ACHN (cell line): Measurements from ENCODE around the gene TCF12.

Source experiments
- DNase-seq: peaks from one replicate; pipeline ENCODE4 v3.0.0-alpha.2; 2015
- in situ Hi-C: cut with HindIII; loops from 2 replicates; pipeline ENCODE4 v1.10.0; 2017; ENCODE audit warnings: low sequenced_read_pairs, low pct_ligation_motif_present, low pct_unique_long_range_greater_than_20kb

TCF12 gene

DNA sequence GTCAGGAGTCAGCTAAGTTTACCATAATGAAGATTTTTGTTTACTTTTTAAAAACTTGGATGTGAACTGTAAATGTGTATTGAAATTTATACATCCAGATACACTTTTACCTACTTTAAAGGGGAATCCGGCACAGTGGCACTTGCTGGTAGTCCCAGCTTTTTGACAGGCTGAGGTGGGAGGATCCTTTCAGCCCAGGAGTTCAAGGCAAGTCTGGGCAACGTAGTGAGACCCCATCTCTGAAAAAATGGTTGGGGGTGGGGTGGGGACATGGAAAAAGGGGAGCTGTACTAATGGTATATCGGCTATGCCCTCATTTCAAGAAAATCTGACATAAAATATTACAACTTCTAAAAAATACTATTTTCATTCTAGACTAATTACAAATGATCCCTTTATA is 362.0 kb downstream of the TCF12 start:
- no peak for DNase-seq
- in situ Hi-C loops, result no loop called here

DNA sequence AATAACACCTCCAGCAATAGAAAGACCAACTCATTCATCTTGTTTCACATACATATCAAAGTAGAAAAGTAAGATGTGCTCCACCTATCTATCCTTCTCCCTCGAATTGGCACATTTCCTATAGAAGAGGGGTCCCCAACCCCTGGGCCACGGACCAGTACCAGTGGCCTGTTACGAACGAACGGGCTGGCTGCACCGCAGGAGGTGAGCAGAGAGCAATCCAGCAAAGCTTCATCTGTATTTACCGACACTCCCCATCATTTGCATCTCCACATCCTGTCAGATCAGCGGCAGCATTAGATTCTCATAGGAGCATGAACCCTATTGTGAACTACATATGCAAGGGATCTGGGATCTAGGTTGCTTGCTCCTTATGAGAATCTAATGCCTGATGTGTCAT is 362.9 kb downstream of the TCF12 start:
- no peak for DNase-seq

DNA sequence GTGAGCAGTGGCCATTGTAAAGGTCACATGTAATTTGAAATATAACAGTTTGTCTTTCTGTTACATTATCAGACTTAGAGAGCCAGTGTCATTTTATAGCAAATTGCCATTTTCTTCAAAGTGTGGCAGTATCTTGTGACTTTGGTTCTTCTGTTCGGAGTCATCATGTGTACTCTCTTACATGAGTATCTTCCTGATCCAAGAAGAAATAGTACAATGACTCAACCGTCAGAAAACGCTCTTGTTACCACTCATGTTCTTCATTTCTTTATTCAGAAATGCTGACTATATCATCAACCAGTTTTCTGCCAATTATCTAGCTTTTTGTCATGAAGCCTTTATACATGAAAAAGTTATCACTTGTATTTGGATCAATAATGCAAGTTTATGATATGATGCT is 364.2 kb downstream of the TCF12 start:
- in situ Hi-C loops, result no loop called here
- DNase-seq, result no peak

More for the DNA sequence above, 362.9 kb downstream of the TCF12 start:
- in situ Hi-C loops, result no loop called here

DNA sequence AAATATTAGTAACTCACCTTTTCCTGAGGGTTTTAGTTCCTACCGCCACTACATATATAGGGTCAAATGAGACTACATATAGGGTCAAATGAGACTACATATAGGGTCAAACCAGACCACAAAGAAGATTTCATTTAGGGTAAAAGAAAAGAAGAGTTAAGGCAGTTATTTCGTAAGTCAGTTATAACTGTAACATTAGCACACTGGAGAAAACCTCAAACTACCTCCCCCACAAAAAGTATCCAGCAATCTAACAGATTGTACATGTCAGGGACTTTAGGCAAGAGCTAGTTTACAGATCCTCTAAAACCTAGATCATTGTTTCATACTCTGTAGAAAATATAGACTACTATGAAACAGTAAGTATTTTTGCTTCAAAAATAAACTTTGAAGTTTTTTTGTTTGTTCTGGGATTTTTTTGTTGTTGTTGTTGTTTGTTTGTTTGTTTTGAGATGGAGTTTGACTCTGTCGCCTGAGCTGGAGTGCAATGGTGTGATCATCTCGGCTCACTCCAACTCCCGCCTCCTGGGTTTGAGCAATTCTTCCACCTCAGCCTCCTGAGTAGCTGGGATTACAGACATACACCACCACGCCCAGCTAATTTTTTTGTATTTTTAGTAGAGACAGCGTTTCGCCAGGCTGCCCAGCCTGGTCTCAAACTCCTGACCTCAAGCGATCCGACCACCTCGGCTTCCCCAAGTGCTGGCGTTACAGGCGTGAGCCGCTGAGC is 365.5 kb downstream of the TCF12 start:
- in situ Hi-C loops, result no loop called here
- no peak for DNase-seq

DNA sequence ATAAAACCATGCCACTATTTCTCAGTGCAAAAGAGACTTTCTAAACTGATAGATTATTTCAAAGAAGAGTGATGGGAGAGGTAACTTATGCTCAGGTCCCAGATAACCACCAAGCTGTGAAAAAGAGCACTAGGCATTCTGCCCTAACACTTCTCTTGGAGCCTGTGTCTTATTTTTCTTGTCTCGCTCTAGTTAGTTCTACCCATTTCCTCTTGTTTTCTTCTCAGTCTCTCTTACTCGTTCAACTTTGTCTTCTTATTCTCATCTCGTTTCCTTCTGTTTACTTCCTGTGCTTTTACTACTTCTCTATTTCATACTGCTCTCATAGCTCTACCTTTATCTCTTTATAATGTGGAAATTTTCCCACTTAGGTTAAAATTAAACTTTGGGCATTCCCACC is 366.1 kb downstream of the TCF12 start:
- in situ Hi-C loops, result no loop called here
- no peak for DNase-seq

DNA sequence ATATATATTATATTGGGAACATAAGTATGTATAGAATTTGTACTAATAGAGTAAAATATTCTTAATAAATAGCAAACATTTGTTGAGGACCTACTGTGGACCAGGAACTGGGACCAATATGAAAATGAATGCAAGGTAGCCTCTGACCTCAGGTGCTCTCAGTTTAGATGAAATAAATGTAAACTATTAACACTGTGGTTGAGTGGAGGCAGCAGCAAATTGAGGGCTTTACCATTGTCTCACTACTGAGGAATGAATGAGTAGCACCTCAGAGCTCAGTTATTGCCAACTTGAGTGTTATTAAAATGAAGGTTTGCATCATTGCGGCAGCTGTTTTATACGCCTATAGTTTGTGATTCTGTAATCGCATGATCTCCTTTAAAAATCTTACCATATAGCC is 366.9 kb downstream of the TCF12 start:
- DNase-seq, result no peak
- in situ Hi-C loops, result no loop called here

DNA sequence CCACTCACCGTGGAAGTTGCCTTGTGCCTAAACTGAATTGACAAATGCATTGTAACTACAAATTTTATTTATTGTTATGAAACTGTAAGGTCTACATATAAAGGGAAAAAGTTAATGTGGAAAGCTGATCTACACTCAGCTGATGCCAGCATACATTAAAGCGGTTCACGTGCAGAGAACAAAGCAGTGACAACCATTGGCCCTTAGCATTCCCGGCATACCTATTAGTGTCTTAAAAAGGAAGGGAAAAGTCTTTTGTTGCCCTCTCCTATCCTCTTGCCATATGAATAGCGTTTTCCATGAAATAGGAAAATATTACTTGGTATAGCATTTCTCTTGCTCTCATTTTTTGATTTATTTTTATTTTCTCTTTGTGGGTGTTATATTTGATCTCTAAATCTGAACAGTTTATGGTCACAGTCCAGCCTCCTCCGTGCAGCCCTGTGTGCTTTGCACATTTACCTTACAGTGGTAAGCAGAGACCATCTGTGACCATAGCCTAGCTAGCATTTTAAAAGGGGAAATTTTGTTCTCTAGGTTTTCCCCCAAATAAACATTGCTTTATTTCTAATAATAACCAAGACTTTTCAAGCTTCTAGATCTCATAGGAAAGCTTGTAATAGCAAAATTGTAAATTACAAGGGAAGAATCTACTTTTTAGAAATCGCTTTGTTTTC is 368.1 kb downstream of the TCF12 start:
- in situ Hi-C loops, result no loop called here
- DNase-seq, result no peak

DNA sequence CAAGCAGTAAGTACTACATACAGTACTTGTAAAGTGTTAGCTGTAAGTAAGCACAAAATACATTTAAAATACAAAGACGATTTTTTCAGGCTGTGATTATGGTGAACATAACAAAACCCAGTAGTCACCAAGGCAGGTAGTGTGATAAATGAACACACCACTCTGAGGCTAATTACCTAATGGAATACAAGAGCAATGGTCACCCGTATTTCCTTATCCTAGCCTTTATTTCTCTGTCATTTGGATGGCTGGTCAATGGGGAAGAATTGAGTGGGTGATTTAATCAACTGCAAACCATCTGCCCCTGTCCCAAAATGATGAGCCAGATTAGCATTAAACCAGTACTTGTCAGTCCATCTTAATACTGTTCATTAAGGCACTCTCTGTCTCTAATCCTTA is 368.7 kb downstream of the TCF12 start:
- no peak for DNase-seq
- in situ Hi-C loops, result no loop called here

DNA sequence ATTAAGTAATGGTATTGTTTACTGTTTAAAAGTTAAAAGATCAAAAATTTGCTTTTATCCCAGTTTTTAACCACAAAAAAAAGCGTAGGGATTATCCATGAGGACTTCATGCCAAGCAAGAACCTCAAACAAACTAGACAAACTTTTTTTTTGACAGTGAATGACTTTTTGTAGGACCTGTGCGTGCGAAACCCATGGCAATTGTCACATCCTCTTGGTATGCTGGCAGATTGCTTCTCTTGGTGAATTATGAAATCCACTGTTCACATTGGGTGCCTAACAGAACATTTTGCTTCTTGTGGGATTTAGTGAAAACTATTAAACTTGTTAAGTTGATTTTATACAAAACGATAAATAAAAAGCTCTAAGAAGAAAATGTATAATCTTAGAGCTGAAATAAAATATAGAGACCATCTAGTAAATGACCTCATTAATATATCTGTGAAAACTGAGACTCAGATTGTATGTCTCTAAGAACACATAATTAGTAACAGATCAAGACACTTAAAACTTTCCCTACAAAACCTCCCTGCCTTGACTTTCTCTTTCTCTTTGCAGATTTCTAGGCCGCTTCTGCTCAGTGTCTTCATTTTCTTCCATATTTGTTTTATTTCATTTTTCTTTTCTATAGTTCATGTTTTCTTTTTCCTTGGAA is 370.6 kb downstream of the TCF12 start:
- no peak for DNase-seq
- in situ Hi-C loops, result no loop called here

DNA sequence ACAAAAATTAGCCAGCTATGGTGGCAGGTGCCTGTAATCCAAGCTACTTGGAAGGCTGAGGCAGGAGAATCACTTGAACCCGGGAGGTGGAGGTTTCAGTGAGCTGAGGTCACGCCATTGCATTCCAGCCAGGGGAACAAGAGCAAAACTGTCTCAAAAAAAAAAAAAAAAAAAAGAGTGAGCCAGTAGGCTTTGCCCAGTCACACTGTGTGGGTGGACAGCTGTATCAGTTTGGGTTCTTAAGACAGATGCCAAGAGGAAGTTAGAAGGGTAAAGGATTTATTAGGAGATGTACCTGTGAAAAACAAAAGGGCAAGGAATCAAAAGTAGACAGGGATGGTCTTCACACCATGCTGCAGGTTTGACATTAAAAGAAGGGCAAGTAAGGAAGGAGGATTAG is 371.7 kb downstream of the TCF12 start:
- DNase-seq, result no peak
- in situ Hi-C loops, result no loop called here

DNA sequence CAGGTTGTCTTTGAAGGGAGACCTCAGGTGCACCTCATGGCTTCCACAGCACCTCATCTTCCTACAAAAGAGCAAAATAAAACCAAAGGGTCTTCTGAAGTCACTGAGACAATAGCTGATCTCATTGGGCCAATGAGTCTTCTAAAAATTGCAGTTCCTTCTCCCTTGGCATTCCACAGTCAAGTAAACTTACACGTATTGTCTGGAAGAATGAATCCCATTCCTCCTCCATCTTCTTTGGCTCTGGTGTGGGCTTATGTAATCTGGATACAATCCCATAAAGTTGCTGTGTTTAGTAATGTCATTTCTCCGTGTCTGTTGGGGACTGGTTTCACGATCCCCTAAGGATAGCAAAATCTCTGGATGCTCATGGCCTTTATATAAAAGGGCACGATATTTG is 372.4 kb downstream of the TCF12 start:
- no peak for DNase-seq
- in situ Hi-C loops, result no loop called here

DNA sequence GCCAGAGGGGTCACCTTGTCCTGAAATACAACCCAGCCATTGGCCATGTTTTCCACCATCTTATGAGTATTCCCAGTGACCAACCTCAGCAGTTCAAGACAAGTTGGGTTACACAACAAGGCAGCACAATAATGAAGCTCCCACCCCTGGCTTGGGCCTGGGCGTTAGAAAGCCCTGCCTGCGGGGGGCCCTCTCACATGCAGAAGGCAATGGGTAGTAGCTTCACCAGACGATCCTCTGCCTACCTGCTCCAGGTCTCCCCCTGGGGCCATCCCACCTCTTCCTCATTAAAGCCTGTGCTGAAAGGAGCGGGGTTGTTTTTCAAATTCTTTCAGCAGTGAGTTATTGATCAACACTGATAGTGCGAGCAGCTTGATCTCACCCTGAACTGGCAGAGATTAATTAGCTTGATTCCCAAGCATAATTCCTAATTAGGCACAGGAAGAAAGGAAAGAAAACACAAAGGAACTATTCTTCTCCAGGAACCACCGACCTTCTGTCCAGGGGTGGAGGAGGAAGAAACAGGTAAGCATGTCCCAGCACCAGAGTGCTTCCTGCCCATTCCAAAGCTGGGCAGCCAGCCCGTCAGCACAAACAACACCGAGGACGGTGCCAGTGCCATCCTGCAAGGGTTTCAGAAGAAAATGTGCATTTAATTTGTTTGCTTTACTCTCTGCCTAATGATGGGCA is 378.2 kb downstream of the TCF12 start:
- in situ Hi-C loops, result no loop called here

DNA sequence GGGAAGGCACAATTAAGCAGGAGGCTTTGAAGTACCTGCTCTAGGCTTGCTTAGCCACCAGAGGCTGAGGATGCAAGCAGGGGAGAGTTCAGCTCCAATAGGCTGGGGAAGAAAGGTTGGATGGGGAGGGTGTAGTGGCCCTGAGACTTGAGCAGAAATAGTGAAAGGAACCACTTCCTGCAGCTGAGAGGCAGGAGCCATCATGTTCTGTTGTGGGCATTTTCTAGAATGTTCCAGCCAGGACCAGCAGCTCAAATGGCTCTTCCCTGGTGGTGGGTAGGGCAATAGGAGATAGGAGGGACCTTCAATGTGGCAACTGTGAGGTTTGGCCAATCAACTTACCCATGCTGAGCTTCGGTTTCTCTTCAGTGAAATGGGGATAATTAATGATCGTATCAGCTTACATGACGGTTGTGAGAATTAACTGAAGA is 378.7 kb downstream of the TCF12 start:
- DNase-seq, result no peak
- in situ Hi-C loops, result no loop called here

More for the DNA sequence above, 378.2 kb downstream of the TCF12 start:
- DNase-seq, result no peak

DNA sequence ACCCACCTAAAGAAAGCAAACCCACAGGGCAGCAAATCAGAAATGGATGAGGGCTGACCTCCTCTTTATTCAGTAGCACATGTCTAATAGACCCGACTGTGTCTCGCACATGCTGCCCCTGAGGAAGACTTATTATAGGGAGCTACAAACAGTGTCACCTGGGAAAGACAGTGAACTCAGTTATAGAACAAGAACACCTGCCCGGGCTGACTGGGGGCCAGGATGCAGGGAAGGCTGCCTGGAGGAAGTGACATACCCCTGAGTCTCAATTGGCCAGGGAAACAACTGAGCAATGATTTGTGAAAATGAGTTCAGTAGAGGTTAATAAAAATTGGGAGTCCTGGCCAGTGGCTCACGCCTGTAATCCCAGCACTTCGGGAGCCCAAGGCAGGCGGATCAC is 379.2 kb downstream of the TCF12 start:
- in situ Hi-C loops, result no loop called here
- no peak for DNase-seq

DNA sequence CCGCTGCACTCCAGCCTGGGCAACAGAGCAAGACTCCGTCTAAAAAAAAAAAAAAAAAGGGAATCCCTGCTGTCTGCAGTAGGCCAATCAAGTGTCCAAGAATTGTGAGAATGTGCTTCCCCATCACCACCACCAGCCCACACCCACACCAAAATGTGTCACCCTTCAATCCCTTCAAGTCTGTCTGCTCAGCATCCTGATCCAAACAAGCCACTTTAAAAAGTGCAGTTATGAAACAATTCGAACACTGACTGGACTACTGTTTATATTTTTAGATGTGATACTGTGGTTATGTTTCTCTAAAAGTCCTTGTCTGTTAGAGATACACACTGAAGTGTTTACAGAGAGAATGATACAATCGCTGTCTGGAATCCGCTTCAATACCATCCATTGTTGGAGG is 379.8 kb downstream of the TCF12 start:
- no peak for DNase-seq
- in situ Hi-C loops, result no loop called here

DNA sequence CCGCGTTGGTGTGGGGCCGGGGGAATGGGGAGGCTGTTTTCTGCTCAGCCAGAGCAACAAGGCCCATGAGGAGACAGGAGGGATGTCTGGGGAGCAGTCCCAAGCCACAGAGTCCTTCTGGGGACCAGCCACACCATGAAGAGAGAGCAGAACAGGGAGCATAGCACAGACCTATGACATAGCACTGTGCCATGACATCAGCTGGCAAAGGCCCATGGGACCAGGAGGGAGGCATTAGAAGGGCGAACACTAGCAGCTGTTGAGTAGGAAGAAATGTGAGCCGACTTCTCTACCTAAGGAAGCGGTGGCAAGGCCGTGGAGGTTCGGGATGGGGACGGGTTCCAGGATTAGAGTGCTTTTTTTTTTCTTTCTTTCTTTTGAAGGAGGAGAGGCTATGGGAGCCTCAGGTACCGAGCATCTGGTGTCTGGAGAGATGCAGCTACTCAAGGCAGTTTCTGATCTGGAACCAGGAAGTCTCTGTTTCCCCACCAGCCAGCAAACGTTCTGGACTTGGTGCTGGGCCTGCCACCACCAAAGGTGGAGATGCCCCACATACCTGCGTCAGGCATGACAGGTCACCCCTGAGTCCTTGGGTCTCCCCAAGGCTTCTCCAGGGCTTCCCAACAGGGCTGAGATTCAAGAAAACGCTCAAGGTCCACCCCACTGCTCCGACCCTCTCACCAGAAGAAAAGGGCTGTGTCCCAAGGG is 380.6 kb downstream of the TCF12 start:
- in situ Hi-C loops, result no loop called here

DNA sequence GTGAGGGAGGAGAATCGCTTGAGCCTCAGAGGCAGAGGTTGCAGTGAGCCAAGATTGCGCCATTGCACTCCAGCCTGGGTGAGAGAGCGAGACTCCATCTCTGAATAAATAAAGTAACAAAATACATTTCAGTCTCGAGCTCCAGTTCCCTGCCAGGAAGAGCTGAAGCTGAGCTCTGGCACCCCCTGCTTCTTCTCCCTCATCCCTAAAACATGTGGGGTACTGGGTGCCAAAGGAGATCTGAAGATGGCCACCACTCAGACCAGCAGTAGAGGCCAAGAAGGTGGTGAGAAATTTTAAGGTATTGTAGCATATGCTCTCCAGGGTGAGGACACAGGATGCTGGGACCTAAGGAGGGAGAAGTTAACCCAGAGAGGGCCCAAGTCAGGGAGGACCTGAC is 382.9 kb downstream of the TCF12 start:
- no peak for DNase-seq

More for the DNA sequence above, 380.6 kb downstream of the TCF12 start:
- DNase-seq, result no peak

DNA sequence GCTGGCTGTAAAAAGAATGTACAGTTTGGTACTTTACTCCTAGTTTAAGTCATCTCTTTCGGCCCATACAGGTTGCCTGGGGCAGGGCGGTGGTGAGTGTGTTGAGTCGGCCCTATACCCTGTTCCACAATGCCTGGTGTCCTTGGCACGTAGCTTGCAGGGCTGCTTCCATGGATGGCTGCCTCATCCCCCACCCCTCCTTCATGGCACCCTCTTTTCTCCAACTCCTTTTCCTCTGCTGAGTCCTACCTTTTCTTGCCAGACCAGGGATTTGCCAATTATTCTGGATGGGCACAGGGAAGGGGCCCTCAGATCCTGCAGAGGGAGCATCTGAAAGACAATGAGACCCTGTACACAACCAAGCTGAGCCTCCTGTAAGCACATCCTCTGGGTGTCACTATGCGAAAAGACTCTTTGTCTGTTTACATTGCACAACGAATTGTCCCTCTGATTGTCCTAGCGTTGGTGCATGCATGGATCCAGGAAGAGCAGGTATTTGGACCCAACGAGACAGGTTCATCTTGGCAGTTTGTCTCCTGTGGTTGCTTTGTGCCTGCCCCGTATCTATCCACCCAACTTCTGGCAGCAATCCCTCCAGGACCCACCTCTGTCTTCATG is 384.3 kb downstream of the TCF12 start:
- DNase-seq, result no peak
- in situ Hi-C loops, result no loop called here

More for the DNA sequence above, 382.9 kb downstream of the TCF12 start:
- in situ Hi-C loops, result no loop called here
